Brain microvascular endothelial cell (primary cell): ENCODE data around the gene WDR75.

Experiments used
- DNase-seq: peaks from one replicate; pipeline ENCODE4 v3.0.0-alpha.2; 2020
- H3K27ac ChIP-seq: fragments of 250-450 bp; sonication (Bioruptor Pico); 2 replicates; pipeline ENCODE4 v1.5.1; 2020; ENCODE audit warnings: mild to moderate bottlenecking, moderate library complexity
- H3K27me3 ChIP-seq: fragments of 250-450 bp; sonication (Bioruptor Pico); replicated peaks from 2 replicates; pipeline ENCODE4 v1.5.1; 2020; ENCODE audit warnings: mild to moderate bottlenecking
- H3K36me3 ChIP-seq: fragments of 250-450 bp; sonication (Bioruptor Pico); replicated peaks from 2 replicates; pipeline ENCODE4 v1.5.1; 2020; ENCODE audit warnings: mild to moderate bottlenecking
- H3K4me3 ChIP-seq: 2 replicates; pipeline ENCODE4 v1.5.1; 2011; ENCODE audit warnings: low read depth, mild to moderate bottlenecking, control low read depth, low read length, moderate library complexity
- in situ Hi-C: cut with HindIII; loops from 2 replicates; pipeline ENCODE4 v1.10.0; 2017; ENCODE audit warnings: low sequenced_read_pairs, low pct_ligation_motif_present
- TF ChIP-seq, protein P1 (sequence below): IDR thresholded peaks from 2 replicates; pipeline ENCODE4 v1.5.1; 2011; ENCODE audit warnings: low read depth, mild to moderate bottlenecking, moderate library complexity, low read length, control low read depth, inconsistent platforms; ENCODE audit errors: missing control alignments

WDR75 gene

DNA sequence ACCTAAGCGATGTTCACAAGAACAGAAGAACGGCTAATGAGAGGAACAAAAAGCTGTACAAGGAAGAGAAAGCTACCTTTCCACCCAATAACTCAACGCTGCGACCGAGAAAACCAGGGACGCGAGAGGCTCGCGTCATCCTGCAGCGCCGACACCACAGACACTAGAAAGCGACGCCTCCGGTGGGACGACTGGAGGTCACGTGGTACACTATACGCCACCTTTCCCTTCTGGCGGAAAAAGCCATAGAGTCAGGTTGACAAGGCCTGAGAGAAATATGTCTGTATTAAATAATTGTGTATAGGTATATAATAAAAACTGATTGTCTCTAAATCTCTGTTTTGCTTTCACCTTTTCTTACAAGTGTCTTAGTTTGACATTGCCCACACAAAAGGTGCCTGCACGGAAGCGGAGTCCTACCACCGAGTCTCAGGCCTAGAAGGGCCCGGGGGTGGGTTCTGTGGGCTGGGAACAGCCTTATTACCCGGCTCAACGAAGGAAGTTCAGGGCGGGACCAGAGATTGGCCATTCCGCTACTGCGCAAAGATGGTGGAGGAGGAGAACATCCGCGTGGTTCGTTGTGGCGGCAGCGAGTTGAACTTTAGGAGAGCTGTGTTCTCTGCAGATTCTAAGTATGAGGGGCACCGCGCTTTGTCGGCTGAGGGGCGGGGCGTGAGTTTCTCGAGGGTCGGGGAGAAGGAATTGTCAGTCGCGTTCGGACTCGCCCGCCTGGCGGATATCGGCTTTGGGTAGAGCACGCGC, at the start of gene WDR75:
TSS of gene WDR75 (plus strand) at position 528 of the 762 bp plus-strand sequence. CDS start at position 547, 19 bp downstream.
- peak; percentile 95 for DNase-seq
- Histone ChIP-seq H3K27me3 (no peaks in the 10 kb centered on the region), H3K36me3 (no peaks in the 10 kb centered on the region), H3K4me3 (peak within 1 kb of the TSS; percentile 87), H3K27ac (peak within 1 kb of the TSS; percentile 76)
- in situ Hi-C loops, result no loop called here
- TF ChIP-seq, protein P1, sequence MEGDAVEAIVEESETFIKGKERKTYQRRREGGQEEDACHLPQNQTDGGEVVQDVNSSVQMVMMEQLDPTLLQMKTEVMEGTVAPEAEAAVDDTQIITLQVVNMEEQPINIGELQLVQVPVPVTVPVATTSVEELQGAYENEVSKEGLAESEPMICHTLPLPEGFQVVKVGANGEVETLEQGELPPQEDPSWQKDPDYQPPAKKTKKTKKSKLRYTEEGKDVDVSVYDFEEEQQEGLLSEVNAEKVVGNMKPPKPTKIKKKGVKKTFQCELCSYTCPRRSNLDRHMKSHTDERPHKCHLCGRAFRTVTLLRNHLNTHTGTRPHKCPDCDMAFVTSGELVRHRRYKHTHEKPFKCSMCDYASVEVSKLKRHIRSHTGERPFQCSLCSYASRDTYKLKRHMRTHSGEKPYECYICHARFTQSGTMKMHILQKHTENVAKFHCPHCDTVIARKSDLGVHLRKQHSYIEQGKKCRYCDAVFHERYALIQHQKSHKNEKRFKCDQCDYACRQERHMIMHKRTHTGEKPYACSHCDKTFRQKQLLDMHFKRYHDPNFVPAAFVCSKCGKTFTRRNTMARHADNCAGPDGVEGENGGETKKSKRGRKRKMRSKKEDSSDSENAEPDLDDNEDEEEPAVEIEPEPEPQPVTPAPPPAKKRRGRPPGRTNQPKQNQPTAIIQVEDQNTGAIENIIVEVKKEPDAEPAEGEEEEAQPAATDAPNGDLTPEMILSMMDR, result no peak

- H3K4me3 ChIP-seq, result no peak overlapping the region
- in situ Hi-C loops, result no loop called here
- H3K27me3 ChIP-seq, result no peaks in the 10 kb centered on the region
- peak; percentile 76 for DNase-seq
- TF ChIP-seq, protein P1, result no peak
- peak overlapping the region; percentile 58 for H3K27ac ChIP-seq
- H3K36me3 ChIP-seq, result no peaks in the 10 kb centered on the region
Observed at GRCh38 chr2:189393440-189394111, 47.7 kb upstream of the WDR75 start.

DNA sequence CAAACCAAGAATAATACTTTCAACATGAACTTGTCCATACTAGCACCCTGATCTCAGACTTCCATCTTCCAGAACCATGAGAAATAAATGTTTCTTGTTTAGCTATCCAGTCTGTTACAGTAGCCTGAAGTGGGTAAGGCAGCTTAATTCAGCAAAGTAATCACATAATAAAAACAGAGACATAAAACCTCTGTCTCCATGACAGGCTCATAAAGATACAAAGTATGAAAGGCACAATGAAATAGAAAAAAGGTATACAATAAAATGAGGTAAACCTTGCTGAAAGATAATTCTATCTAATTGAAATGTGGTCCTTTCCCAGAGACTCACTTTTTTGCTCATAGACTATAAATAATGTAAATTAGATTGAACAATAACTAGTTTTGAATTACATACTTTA, 46.7 kb upstream of the WDR75 start:
- no peaks in the 10 kb centered on the region for H3K36me3 ChIP-seq
- no peak overlapping the region for H3K4me3 ChIP-seq
- DNase-seq, result no peak
- in situ Hi-C loops, result no loop called here
- TF ChIP-seq, protein P1, result no peak
- no peak overlapping the region for H3K27ac ChIP-seq
- H3K27me3 ChIP-seq, result no peaks in the 10 kb centered on the region

GRCh38 chr2:189402932-189403331, 38.3 kb upstream of the WDR75 start:
- TF ChIP-seq, protein P1, result no peak
- in situ Hi-C loops, result no loop called here
- no peaks in the 10 kb centered on the region for H3K27me3 ChIP-seq
- H3K36me3 ChIP-seq, result no peaks in the 10 kb centered on the region
- H3K27ac ChIP-seq, result peak overlapping the region; percentile 71
- peak; percentile 91 for DNase-seq
- no peak overlapping the region for H3K4me3 ChIP-seq

DNA sequence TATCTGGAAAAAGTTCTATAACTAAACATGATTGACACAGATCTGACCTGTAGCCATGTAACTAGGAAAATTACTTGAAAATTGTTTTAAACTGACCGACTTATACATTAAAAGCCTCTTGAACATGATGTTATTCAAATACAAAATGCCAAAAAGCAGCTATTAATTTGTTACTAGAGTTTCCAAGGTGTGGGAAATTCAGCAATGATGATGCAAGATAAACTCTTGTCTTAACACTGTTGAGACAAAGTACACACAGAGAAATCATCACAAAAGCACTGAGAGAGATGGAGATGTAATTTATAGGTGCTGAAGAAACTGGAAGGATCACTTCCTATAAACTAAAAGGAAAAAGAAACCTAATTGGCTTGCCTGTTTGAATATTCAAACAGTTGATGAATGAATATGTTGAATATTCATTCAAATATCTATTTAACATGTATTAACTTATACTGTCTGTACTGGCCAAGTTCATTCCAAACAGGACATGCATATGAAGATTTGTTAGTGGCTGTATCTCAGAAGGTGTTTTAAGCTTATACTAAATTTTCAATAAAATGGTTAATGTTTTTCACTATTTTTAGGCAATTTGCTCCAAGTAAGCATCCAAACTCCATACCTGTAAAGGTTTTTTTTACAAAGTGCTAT, 34.6 kb upstream of the WDR75 start:
- TF ChIP-seq, protein P1, result no peak
- Histone ChIP-seq H3K27ac (peak overlapping the region; percentile 89), H3K36me3 (no peaks in the 10 kb centered on the region), H3K4me3 (no peak overlapping the region), H3K27me3 (no peaks in the 10 kb centered on the region)
- in situ Hi-C loops, result no loop called here
- DNase-seq, result no peak
